ENCODE results near the gene SPOCK3. TPM values are rescaled to one million over a fixed set of nuclear protein-coding genes. Genes with fewer than 3 reads are reported as not detected.

The SPOCK3 gene
- polyA plus RNA-seq, 2 donors, result 0.04 to 0.08 TPM

DNA sequence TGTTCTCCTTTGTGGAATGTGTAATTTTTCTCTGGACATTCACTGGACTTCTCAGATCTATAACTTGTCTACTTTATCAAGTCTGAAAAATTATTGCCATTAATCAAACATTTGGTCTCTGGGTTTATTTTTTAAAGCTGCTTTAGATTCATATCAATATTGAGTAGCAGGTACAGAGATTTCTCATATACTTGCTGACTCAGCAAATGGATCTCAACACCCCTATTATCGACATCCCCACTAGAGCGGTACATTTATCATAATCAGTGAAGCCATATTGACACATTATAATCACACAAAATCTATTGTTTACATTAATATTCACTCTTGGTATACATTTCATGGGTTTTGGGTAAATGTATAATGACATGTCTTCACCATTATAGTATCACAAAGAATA is 268.7 kb downstream of the SPOCK3 start:
- Histone ChIP-seq H3K4me1 (ENCODE audit: control insufficient read depth in 2 of 2, insufficient read depth in 2 of 2, low read length in 1 of 2) (no peaks in the 10 kb centered on the region), H3K36me3 (ENCODE audit: control insufficient read depth in 2 of 2, insufficient read depth in 2 of 2, low read length in 1 of 2) (no peaks in the 10 kb centered on the region), H3K9me3 (ENCODE audit: control insufficient read depth in 2 of 2, insufficient read depth in 1 of 2, low read depth in 1 of 2, low read length in 1 of 2) (peaks cover 0 to 3% of the 10 kb centered on the region in 2 donors), H3K4me3 (ENCODE audit: low read depth in 1 of 2, low read length in 2 of 2) (no peak overlapping the region), H3K27ac (ENCODE audit: low read depth in 2 of 2, low read length in 1 of 2) (no peak overlapping the region), H3K27me3 (ENCODE audit: control insufficient read depth in 1 of 2, insufficient read depth in 2 of 2, low read length in 2 of 2) (no peaks in the 10 kb centered on the region)
- WGBS, 2 donors, result 92 to 96% methylated on average over 2 of the region's 2 CpGs

DNA sequence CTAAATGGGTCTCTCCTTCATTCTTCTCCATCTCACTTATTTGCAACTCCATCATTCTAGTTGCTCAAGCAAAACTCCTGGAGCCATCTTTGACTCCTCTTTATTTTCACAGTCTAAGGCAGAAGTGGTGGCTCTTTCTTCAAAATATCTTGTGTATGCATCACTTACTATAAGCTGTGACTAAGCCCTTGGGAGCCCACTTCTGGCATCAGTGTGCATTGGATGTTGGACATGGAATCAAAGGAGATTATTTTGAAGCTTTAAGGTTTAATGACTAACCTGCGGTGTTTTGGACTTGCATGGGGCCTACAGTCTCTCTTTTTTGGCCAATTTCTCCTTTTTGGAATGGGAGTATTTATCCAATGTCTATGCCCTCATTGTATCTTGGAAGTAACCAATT is 276.8 kb downstream of the SPOCK3 start:
- H3K27me3 ChIP-seq (ENCODE audit: control insufficient read depth in 1 of 2, insufficient read depth in 2 of 2, low read length in 2 of 2), result no peaks in the 10 kb centered on the region
- H3K4me3 ChIP-seq (ENCODE audit: low read depth in 1 of 2, low read length in 2 of 2), result no peak overlapping the region
- WGBS, 2 donors, result 81 to 90% methylated on average over 1 of the region's 1 CpG
- H3K4me1 ChIP-seq (ENCODE audit: control insufficient read depth in 2 of 2, insufficient read depth in 2 of 2, low read length in 1 of 2), result no peaks in the 10 kb centered on the region
- H3K36me3 ChIP-seq (ENCODE audit: control insufficient read depth in 2 of 2, insufficient read depth in 2 of 2, low read length in 1 of 2), result no peaks in the 10 kb centered on the region
- H3K9me3 ChIP-seq (ENCODE audit: control insufficient read depth in 2 of 2, insufficient read depth in 1 of 2, low read depth in 1 of 2, low read length in 1 of 2), result no peaks in the 10 kb centered on the region
- no peak overlapping the region for H3K27ac ChIP-seq (ENCODE audit: low read depth in 2 of 2, low read length in 1 of 2)

DNA sequence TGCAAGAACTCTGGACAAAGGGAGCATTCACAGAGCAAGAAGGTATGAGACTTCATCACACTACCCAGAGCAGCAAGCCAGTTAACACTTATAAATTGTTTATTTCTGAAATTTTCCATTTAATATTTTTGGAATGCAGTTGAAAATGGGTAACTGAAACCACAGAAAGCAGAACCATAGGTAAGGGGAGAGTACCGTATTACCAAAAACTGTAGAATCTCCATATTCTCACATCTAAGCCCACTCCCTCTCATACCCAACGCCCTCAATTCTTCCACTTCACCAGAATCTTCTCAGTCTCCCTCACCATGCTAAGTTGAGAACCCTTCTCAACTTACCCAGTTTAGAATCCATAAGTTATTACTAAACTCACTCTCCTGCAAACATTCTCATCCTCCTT is 277.8 kb downstream of the SPOCK3 start:
- H3K27me3 ChIP-seq (ENCODE audit: control insufficient read depth in 1 of 2, insufficient read depth in 2 of 2, low read length in 2 of 2), result no peaks in the 10 kb centered on the region
- H3K4me1 ChIP-seq (ENCODE audit: control insufficient read depth in 2 of 2, insufficient read depth in 2 of 2, low read length in 1 of 2), result no peaks in the 10 kb centered on the region
- H3K36me3 ChIP-seq (ENCODE audit: control insufficient read depth in 2 of 2, insufficient read depth in 2 of 2, low read length in 1 of 2), result no peaks in the 10 kb centered on the region
- no peaks in the 10 kb centered on the region for H3K9me3 ChIP-seq (ENCODE audit: control insufficient read depth in 2 of 2, insufficient read depth in 1 of 2, low read depth in 1 of 2, low read length in 1 of 2)
- H3K27ac ChIP-seq (ENCODE audit: low read depth in 2 of 2, low read length in 1 of 2), result no peak overlapping the region
- WGBS, 2 donors, result 70 to 76% methylated on average over 2 of the region's 2 CpGs
- no peak overlapping the region for H3K4me3 ChIP-seq (ENCODE audit: low read depth in 1 of 2, low read length in 2 of 2)

DNA sequence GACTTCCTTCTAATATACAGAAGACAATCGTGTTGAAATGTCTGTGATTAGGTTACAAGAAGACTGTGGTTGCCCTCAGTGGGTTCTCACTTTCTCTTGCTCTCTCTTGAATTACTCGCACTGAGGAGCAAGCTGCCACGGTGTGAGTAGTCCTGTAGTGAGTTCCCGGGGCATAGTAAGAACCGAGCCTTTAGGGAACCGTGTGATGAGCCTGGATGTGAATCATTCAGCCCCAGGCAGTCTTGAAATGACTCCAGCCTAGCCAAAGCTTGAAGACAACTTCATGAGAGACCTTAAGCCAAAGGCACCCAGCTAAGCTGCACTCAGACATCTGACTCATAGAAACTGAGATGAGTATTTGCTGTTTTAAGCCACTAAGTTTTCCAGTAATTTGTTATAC is 292.7 kb downstream of the SPOCK3 start:
- Histone ChIP-seq H3K27me3 (ENCODE audit: control insufficient read depth in 1 of 2, insufficient read depth in 2 of 2, low read length in 2 of 2) (no peaks in the 10 kb centered on the region), H3K4me3 (ENCODE audit: low read depth in 1 of 2, low read length in 2 of 2) (no peak overlapping the region), H3K9me3 (ENCODE audit: control insufficient read depth in 2 of 2, insufficient read depth in 1 of 2, low read depth in 1 of 2, low read length in 1 of 2) (no peaks in the 10 kb centered on the region), H3K27ac (ENCODE audit: low read depth in 2 of 2, low read length in 1 of 2) (no peak overlapping the region), H3K4me1 (ENCODE audit: control insufficient read depth in 2 of 2, insufficient read depth in 2 of 2, low read length in 1 of 2) (no peaks in the 10 kb centered on the region), H3K36me3 (ENCODE audit: control insufficient read depth in 2 of 2, insufficient read depth in 2 of 2, low read length in 1 of 2) (no peaks in the 10 kb centered on the region)
- WGBS, 2 donors, result 62% methylated on average over 6 of the region's 6 CpGs

DNA sequence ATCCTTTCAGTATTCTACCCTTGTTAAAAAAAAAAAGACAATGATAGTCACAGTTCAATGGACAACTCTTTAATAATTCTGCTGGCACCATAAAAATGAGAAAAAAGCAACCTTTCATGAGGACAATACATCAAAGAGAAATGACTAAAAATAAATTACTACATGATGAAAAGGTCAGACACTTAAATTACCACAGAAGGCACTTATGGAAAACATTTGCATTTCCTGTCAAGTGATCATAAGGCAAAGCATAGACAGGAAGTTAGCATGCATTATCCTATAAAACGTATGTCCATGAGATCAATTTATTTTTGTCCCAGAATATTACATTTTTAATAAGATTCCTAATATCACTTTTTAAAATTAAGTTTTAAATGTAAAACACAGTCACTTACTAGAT is 303.8 kb downstream of the SPOCK3 start:
- H3K9me3 ChIP-seq (ENCODE audit: control insufficient read depth in 2 of 2, insufficient read depth in 1 of 2, low read depth in 1 of 2, low read length in 1 of 2), result no peaks in the 10 kb centered on the region
- H3K27ac ChIP-seq (ENCODE audit: low read depth in 2 of 2, low read length in 1 of 2), result no peak overlapping the region
- H3K36me3 ChIP-seq (ENCODE audit: control insufficient read depth in 2 of 2, insufficient read depth in 2 of 2, low read length in 1 of 2), result no peaks in the 10 kb centered on the region
- 39 to 62% methylated on average over 1 of the region's 1 CpG for WGBS, 2 donors
- H3K27me3 ChIP-seq (ENCODE audit: control insufficient read depth in 1 of 2, insufficient read depth in 2 of 2, low read length in 2 of 2), result no peaks in the 10 kb centered on the region
- no peak overlapping the region for H3K4me3 ChIP-seq (ENCODE audit: low read depth in 1 of 2, low read length in 2 of 2)
- H3K4me1 ChIP-seq (ENCODE audit: control insufficient read depth in 2 of 2, insufficient read depth in 2 of 2, low read length in 1 of 2), result no peaks in the 10 kb centered on the region

DNA sequence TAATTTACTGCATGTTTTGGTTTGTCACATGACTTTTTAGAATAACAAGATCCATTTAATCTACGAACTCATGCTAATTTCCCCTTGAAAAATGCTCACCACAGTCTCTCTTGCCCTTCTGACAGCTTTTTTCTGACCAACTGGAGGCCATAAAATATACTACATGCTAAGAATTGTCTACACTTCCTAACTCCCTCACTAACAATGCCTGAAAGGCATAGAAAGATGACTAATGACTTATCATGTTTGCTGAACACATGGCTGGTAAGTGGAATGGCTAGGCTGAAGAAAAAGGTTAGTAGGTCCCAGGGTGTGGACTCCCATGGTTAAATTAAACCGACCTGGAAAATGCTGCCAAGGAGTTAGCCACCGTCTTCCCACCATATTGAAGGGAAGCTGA is 309.9 kb downstream of the SPOCK3 start:
- no peaks in the 10 kb centered on the region for H3K9me3 ChIP-seq (ENCODE audit: control insufficient read depth in 2 of 2, insufficient read depth in 1 of 2, low read depth in 1 of 2, low read length in 1 of 2)
- H3K36me3 ChIP-seq (ENCODE audit: control insufficient read depth in 2 of 2, insufficient read depth in 2 of 2, low read length in 1 of 2), result no peaks in the 10 kb centered on the region
- no peaks in the 10 kb centered on the region for H3K27me3 ChIP-seq (ENCODE audit: control insufficient read depth in 1 of 2, insufficient read depth in 2 of 2, low read length in 2 of 2)
- 50 to 58% methylated on average over 3 of the region's 3 CpGs for WGBS, 2 donors
- H3K4me3 ChIP-seq (ENCODE audit: low read depth in 1 of 2, low read length in 2 of 2), result no peak overlapping the region
- no peak overlapping the region for H3K27ac ChIP-seq (ENCODE audit: low read depth in 2 of 2, low read length in 1 of 2)
- no peaks in the 10 kb centered on the region for H3K4me1 ChIP-seq (ENCODE audit: control insufficient read depth in 2 of 2, insufficient read depth in 2 of 2, low read length in 1 of 2)

DNA sequence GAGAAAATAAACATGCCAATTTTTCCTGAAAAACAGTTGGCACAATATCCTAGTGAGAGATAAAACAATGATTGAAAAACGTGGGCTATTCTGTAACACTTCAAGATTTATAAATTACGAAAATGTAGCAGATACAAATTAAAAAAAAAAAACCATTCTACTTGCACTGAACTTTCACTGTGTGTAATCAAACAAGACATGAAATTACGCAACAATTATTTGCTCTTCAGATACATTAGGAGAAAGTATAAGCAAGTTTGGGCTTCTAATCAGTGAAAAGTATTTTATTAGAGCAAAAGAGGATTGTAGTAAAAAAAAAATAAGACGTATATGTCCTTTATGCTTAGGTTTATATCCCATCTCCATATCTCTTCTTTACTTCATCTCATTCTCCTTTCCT is 320.4 kb downstream of the SPOCK3 start:
- no peaks in the 10 kb centered on the region for H3K9me3 ChIP-seq (ENCODE audit: control insufficient read depth in 2 of 2, insufficient read depth in 1 of 2, low read depth in 1 of 2, low read length in 1 of 2)
- H3K27ac ChIP-seq (ENCODE audit: low read depth in 2 of 2, low read length in 1 of 2), result no peak overlapping the region
- H3K4me3 ChIP-seq (ENCODE audit: low read depth in 1 of 2, low read length in 2 of 2), result no peak overlapping the region
- WGBS, 2 donors, result 46 to 54% methylated on average over 4 of the region's 4 CpGs
- H3K36me3 ChIP-seq (ENCODE audit: control insufficient read depth in 2 of 2, insufficient read depth in 2 of 2, low read length in 1 of 2), result no peaks in the 10 kb centered on the region
- H3K4me1 ChIP-seq (ENCODE audit: control insufficient read depth in 2 of 2, insufficient read depth in 2 of 2, low read length in 1 of 2), result no peaks in the 10 kb centered on the region
- no peaks in the 10 kb centered on the region for H3K27me3 ChIP-seq (ENCODE audit: control insufficient read depth in 1 of 2, insufficient read depth in 2 of 2, low read length in 2 of 2)

DNA sequence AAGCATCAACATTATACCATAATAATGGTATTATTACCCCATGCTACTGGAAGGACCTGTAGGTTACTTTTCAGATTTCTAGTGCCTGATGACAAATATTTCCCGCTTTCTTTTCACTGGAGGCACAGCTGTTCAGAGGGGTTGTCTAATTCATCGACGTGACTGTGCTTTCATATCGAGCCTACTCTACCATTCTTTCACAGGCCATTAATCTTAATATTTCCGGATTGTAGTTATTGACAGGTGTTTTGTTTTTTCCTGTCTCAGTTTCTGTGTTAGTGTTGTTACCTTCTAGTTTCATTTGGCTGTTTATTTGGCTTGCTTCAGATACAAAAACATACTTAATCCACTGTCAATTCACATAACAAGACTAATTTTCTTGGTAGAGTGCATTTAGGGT is 330.9 kb downstream of the SPOCK3 start:
- Histone ChIP-seq H3K9me3 (ENCODE audit: control insufficient read depth in 2 of 2, insufficient read depth in 1 of 2, low read depth in 1 of 2, low read length in 1 of 2) (no peaks in the 10 kb centered on the region), H3K4me1 (ENCODE audit: control insufficient read depth in 2 of 2, insufficient read depth in 2 of 2, low read length in 1 of 2) (no peaks in the 10 kb centered on the region), H3K36me3 (ENCODE audit: control insufficient read depth in 2 of 2, insufficient read depth in 2 of 2, low read length in 1 of 2) (no peaks in the 10 kb centered on the region), H3K27ac (ENCODE audit: low read depth in 2 of 2, low read length in 1 of 2) (no peak overlapping the region), H3K27me3 (ENCODE audit: control insufficient read depth in 1 of 2, insufficient read depth in 2 of 2, low read length in 2 of 2) (no peaks in the 10 kb centered on the region), H3K4me3 (ENCODE audit: low read depth in 1 of 2, low read length in 2 of 2) (no peak overlapping the region)
- WGBS, 2 donors, result 75 to 76% methylated on average over 5 of the region's 5 CpGs

DNA sequence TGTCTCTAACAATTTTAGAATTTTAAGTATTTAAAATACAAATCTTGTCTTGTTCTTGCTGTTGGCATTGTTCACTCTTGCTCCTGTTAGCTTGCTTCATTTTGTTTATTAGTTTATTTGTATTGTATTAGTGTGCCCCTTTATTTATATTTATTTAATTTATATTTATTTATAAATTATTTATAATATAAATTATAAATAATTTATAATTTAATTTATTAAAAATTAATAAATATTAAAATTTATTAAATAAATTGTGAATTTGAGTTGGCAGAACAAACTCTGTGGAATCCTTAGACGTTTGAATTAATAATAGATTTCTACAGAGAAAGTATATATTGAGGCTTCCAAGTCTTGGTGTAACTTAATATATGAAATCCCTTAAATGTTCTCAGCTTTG is 331.4 kb downstream of the SPOCK3 start:
- Histone ChIP-seq H3K9me3 (ENCODE audit: control insufficient read depth in 2 of 2, insufficient read depth in 1 of 2, low read depth in 1 of 2, low read length in 1 of 2) (no peaks in the 10 kb centered on the region), H3K4me1 (ENCODE audit: control insufficient read depth in 2 of 2, insufficient read depth in 2 of 2, low read length in 1 of 2) (no peaks in the 10 kb centered on the region), H3K27me3 (ENCODE audit: control insufficient read depth in 1 of 2, insufficient read depth in 2 of 2, low read length in 2 of 2) (no peaks in the 10 kb centered on the region), H3K27ac (ENCODE audit: low read depth in 2 of 2, low read length in 1 of 2) (no peak overlapping the region), H3K4me3 (ENCODE audit: low read depth in 1 of 2, low read length in 2 of 2) (no peak overlapping the region), H3K36me3 (ENCODE audit: control insufficient read depth in 2 of 2, insufficient read depth in 2 of 2, low read length in 1 of 2) (no peaks in the 10 kb centered on the region)
- 51 to 52% methylated on average over 1 of the region's 1 CpG for WGBS, 2 donors

DNA sequence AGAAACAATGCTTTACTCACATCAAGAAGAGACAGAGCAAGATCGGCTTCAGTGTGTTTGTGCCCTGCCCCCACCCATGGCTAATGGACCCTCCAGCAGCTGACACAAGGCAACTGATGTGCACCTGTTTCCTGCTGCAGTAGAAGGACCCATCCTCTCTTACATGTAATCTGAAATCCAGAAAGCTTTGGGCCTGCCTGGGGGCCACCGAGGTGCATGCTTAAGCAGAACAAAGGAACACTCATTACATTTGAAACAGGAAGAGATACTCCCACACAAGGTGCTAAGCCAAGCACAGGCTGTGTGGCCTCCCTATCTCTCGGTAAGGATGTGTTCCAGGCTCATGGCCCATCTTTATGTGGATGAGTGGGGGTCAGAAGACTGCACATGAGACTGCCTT is 338.0 kb downstream of the SPOCK3 start:
- WGBS, 2 donors, result 60 to 66% methylated on average over 3 of the region's 3 CpGs
- Histone ChIP-seq H3K9me3 (ENCODE audit: control insufficient read depth in 2 of 2, insufficient read depth in 1 of 2, low read depth in 1 of 2, low read length in 1 of 2) (no peaks in the 10 kb centered on the region), H3K27me3 (ENCODE audit: control insufficient read depth in 1 of 2, insufficient read depth in 2 of 2, low read length in 2 of 2) (no peaks in the 10 kb centered on the region), H3K36me3 (ENCODE audit: control insufficient read depth in 2 of 2, insufficient read depth in 2 of 2, low read length in 1 of 2) (no peaks in the 10 kb centered on the region), H3K4me1 (ENCODE audit: control insufficient read depth in 2 of 2, insufficient read depth in 2 of 2, low read length in 1 of 2) (no peaks in the 10 kb centered on the region), H3K27ac (ENCODE audit: low read depth in 2 of 2, low read length in 1 of 2) (no peak overlapping the region), H3K4me3 (ENCODE audit: low read depth in 1 of 2, low read length in 2 of 2) (no peak overlapping the region)
